GM03348 (cell line): ENCODE results near the gene PA2G4.
"Not testable (repeated sequence)": the region's sequence is repeated elsewhere in the genome, so short reads cannot be mapped to it uniquely, and the experiment has no call there.

ENCODE experiments used
- DNase-seq: peaks from one replicate; pipeline ENCODE4 v3.0.0; 2012; ENCODE audit warnings: low spot score

The PA2G4 gene

DNA sequence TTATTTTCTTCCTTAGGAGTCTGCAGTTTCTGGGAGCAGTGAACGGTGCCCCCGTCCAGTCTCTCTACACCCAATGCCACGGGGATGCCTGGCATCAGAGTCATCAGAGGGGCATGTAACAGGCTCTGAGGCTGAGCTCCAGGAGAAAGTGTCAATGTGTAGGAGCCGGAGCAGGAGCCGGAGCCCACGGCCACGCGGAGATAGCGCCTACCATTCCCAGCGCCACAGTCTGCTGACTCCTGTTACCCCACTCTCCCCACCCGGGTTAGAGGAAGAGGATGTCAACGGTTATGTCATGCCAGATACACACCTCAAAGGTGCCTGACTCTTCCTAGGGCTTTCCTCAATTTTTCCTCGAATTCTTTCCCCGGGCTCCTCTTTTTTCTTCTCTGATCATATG is 3.3 kb upstream of the PA2G4 start:
- DNase-seq = no peak

DNA sequence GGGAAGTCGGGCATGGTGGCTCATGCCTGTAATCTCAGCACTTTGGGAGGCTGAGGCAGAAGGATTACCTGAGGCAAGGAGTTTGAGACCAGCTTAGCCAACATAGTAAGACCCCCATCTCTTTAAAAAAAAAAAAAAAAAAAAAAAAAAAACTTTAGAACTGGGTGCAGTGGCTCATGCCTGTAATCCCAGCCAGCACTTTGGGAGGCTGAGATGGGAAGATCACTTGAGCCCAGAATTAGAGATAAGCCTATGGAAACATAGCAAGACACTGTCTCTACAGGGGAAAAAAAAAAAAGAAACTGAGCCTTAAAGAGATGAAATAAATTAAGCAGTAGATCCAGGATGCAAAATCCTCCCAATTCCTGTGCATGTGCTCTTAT is 1.7 kb upstream of the PA2G4 start:
- no peak for DNase-seq

DNA sequence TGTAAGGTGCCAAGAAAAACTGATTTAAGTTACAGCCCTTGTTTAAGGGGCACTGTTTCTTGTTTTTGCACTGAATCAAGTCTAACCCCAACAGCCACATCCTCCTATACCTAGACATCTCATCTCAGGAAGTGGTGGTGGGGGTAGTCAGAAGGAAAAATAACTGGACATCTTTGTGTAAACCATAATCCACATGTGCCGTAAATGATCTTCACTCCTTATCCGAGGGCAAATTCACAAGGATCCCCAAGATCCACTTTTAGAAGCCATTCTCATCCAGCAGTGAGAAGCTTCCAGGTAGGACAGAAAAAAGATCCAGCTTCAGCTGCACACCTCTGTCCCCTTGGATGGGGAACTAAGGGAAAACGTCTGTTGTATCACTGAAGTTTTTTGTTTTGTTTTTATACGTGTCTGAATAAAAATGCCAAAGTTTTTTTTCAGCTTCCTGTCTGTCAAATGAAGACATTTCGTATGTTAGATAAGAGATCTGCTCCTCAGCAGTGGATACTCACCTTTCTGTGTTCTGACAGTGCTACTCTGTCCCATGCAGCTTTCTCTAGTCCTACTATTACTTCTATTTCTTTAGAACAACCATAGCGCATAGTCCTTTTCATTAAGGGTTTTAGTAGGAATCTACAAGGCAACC is 1.2 kb upstream of the PA2G4 start:
- no peak for DNase-seq

DNA sequence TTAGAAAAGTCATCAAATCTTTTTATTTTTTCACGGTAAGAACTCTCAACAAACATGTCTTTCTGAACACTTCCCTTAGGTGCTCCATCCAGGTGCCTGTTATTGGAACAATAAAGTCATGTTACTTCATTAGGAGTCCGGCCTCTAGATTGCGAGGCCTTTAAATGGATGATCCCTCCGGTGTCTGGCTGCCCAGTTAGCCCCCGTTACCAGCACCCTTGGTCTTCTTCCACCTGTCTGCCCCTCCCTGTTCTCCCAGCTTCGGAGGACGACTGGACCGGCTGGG is 593 bp upstream of the PA2G4 start:
- DNase-seq = no peak

DNA sequence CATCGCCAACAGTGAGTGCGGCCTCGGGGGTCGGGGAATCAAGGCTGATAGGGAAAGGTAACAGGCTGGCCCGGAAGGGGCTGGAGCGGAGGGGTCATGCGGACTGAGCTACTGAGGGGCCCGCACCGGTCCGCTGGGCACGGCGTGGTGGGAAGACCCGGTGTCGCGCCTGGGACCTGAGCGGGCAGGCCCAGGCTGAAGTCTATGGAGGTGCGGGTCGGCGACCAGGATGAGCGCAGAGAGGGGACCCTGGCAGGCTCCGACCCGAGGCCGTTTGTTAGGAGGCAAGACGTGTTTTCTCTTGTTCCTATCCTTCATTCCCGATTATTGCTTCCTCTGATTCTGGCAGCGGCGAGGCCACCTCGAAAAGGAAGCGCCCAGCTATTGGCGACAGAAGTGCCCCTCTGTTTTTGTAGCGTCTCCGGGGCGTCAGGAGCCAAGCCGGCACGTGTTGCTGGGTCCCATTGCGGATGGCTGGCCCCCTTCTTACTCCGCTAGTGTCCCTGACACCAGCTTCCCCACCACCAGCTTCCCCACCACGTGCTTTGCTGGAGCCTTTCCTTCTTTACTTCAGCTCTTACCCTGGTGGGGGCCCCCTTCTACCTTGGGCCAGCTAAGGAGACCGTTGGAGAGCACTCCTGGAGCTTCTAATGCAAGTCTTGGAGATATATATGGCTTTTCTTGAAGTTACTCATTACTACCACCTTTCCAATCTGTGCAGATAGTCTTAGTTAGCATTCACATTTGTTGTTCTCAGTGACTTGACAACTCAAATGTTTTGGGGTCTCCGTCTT is 653 bp downstream of the PA2G4 start:
- no peak for DNase-seq

DNA sequence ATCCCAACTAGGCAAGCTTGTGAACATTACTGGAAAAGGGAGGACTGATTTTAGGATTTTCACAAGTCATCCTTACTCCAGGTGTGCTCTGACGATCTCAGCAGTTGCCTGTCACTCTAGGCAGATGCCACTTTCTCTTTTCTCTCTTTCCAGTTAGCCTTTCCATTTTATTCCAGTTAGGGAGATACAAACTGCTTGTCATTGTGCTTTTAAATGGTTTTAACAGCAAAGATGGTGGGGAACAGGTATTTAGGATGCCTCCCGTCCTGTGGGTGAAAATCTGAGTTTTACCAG is 1.2 kb downstream of the PA2G4 start:
- DNase-seq = no peak

DNA sequence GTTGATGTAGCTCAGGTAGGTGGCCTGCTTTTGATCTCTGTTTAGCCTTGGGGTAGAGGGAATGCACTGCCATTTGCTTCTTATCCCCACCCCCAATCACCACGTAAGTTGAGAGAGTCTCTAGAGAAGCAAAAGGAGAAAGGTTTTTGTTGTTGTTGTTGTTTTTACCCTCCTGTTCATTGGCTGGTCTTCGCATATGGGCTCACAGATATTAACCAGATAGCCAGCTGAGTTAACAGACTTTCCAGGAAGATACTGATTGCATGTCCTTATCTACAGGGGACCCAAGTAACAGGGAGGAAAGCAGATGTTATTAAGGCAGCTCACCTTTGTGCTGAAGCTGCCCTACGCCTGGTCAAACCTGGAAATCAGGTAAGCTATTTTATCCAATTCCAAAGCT is 2.9 kb downstream of the PA2G4 start:
- DNase-seq = no peak

DNA sequence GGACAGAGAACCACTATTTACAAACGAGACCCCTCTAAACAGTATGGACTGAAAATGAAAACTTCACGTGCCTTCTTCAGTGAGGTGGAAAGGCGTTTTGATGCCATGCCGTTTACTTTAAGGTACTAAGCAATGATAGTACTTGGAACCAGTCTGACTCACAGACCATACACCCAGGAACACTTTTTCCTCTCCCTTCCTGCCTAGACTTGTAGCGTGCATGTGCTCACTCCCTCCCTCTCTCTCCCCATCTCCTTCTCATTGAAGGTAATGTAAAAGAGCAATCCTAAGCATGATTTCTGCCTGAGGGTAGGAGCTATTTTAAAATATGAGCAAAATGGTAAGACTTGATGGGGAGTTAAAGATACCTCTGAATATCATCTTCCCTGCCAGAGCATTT is 6.2 kb downstream of the PA2G4 start:
- DNase-seq = no peak

DNA sequence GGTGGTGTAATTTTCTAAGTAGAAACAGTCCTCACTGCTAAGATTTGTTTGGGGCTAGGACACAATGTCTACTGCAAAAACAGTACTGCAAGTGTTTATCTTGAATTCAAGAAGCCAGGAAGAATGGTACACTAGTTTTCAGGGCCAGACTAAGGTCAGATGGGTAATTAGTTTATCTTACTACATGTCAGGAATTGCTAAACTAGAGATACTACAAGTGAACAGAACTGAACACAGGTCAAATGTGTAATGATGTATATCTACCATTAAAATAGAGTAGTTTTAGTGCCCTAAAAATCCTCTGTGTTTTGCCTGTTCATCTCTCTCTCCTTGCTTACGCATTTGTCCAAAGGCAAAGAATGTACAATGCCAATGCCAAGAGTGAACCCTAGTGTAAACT is 9.7 kb downstream of the PA2G4 start:
- no peak for DNase-seq

DNA sequence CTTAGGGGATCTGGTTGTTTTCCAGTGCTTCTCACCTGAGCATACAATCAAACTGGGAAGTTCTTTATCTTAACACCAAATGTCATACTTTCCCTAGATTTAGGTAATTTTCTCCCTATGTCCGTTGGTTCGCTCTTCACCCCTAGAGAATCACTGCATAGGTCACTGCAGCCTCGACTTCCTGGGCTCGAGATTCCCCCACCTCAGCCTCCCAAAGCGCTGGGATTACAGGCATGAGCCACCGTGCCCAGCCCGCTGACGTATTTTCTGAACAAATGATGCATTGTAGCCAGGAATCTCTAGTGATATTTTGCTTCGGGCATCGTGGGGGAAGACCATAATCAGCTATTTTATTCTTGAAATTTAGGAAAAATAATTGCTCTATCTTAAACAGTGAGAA is 11.0 kb downstream of the PA2G4 start:
- no peak for DNase-seq

DNA sequence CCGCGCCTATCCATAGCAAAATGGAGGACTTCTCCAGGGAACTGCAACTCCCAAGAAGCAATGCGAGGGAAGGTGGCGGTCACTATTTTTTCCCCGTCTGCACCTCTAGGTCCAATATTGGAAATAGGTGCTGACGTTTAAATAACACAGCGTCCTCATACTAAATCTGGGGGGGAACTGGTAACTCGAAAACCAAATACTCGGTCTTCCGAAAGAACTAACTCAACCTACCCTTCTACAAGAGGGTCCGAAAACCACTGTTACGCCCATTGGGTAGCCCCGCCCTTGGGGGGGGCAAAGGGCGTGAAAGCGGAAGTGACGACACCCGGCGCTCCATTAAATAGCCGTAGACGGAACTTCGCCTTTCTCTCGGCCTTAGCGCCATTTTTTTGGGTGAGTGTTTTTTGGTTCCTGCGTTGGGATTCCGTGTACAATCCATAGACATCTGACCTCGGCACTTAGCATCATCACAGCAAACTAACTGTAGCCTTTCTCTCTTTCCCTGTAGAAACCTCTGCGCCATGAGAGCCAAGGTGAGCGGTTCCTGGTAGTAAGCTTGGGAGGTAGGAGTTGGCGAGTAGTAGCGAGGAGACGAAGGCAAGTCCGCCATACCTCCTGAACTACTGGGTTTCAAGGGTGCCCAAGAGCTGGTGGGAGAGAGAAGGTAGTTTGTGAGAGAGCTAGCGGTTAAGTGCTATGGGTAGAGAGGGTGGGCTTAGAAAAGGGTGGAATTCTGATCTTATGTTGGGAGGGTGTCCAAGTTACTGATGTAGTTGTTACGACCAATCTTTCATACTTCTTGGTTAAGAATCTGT is 12.1 kb downstream of the PA2G4 start, which contains the start of gene RPL41:
Gene RPL41, plus strand, starts transcription at position 367 of the 815 bp plus-strand sequence.
- DNase-seq = peak; percentile 88

DNA sequence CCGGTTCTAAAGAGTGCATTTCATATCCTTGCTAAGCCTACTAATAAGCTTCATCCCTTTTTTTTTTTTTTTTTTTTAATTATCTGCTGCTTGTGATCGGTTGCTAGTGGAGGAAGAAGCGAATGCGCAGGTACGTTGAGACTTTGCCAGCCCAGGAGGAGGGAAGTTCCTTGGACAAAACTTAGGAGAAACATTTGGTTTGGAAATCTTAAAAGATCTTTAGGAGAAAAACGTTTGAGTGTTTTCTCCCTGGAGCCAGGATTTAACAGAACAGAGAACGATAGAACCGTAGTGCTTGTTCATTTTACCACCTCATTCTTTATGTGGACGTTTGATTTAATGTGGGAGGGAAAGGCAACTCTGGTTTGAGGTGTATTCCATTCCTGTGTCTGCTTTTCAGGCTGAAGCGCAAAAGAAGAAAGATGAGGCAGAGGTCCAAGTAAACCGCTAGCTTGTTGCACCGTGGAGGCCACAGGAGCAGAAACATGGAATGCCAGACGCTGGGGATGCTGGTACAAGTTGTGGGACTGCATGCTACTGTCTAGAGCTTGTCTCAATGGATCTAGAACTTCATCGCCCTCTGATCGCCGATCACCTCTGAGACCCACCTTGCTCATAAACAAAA is 12.8 kb downstream of the PA2G4 start:
- DNase-seq = not testable (repeated sequence)

DNA sequence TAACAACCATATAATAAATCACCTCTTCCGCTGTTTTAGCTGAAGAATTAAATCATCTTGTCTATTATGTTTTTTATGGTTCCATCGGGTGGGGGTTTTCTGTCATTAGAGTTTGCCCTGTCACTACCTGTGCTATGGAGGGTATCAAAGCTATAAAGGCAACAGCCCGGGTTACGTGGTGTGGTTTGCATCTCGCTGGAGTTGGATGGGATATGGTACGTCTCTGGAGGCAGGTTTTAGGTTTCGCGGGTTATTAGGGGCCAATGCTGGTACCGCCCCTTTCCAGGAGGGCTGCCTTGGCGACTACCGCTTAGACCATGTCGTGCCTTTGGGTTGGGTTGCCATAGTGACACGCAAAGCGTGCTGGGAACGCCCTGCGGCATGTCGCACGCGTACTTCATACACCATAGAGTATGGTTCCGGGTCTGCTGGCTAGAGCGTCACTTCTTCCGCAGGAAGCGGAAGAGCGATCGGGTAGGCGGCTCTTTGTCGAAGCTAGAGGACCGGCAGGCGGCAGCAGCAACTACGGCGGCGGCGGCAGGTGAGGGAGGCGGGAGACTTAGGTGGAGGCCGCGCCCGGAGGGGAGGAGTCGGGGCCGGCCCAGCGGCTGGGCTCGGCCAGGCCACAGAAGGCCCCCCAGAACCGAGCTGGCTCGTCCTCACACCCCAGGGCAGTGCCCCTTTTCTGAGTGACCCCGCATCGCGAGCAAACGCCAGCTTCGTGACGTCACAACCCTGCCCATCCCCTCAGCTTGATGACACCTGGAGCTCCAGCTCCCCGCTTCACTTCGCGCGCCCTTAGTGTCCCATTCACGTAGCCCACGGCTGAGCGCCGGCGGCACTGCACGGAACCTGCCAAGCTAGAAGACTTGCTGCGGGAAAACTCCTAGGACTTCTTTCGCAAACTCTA is 13.7 kb downstream of the PA2G4 start, which contains the start of gene ZC3H10:
Gene ZC3H10, plus strand, starts transcription at position 489 of the 910 bp plus-strand sequence. CDS start 2,297 bp downstream, outside the sequence.
- DNase-seq = peak; percentile 92

DNA sequence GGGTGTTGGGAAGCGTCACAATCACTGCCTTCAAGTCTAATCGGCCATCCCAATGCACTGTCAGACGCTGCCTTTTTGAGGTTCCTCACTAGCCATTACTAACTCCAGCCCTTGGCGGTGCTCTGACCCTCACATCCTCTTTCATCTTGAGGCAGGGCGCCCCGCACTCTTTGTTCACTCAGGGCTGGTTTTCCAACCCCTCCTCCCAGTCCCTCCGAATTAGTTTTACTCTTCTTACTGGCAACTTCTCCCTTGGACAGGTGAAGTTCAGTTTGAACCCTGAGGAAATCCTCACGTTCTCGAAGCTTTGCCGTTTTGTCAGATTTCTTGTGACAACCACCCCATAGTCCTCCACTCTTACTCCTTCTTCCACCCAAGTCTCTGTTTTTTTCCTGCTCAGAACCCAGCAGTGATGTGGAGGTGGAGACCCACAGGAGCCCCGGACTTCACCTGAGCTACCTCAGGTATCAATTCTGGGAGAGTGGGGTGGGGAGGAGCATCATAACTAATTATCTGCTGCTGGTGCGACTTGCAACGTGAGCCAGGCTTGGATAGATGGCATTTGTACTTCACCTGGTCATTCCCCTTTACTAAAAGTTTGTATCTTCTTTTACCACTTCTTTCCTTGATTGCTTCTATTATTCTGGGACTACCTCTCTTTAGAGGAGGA is 14.5 kb downstream of the PA2G4 start:
- DNase-seq = no peak

DNA sequence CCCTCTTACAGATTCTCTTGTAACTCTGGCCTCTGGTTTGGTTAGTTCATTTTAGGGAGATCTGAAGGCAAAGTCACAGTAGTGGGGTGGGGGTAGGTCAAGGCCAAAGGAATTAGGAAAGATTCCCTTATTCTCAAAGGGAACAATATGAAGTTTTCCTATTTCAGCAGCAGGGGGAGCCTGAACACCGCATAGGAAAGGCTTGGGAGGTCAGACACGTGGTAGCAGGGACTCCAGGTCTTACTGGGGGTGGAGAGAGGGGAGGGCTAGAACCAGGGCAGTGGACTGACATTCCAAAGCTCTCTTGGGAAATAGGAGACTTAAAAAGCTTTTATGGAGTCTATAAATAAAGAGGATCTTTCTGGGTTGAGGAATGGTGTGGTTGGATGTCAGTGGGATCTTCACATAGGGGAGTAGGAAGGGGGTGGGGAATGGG is 15.0 kb downstream of the PA2G4 start:
- DNase-seq = peak; percentile 87

DNA sequence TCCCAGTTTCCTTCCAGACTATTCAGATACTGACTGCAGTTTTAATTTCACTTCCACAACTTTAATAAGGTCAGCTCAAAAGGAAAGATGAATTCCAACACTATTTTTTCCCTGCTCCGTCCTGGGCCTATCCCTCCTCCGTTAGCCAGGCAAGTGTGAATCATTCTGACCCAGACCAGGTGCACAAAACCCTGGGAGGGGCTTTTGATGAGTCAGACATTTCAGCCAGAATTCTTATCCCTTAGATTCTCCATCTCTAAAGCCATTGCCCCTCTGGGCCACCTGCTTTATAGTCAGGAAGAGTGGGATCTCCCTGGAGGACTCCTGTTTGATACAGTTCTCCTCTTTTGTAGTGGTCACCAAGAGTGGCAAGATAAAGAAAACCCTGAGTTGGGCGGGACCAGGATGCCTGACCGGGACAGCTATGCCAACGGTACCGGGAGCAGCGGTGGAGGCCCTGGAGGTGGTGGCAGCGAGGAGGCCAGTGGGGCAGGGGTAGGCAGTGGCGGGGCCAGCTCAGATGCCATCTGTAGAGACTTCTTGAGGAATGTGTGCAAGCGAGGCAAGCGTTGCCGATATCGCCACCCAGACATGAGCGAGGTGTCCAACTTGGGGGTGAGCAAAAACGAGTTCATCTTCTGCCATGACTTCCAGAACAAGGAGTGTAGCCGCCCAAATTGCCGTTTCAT is 15.9 kb downstream of the PA2G4 start:
- DNase-seq = no peak

DNA sequence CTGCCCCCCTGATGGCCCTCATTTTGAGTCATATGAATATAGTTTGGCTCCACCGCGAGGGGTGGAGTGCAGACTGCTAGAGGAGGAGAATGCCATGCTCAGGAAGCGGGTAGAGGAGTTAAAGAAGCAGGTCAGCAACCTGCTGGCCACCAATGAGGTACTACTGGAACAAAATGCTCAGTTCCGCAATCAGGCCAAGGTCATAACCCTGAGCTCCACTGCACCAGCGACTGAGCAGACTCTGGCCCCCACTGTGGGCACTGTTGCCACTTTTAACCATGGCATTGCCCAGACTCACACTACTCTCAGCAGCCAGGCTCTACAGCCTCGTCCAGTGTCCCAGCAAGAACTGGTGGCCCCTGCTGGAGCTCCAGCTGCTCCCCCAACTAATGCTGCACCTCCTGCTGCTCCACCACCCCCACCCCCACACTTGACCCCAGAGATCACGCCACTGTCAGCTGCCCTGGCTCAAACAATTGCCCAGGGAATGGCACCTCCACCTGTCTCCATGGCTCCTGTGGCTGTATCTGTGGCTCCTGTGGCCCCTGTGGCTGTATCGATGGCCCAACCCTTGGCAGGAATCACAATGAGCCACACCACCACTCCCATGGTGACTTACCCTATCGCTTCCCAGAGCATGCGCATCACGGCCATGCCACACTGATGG is 17.0 kb downstream of the PA2G4 start:
- DNase-seq = no peak

DNA sequence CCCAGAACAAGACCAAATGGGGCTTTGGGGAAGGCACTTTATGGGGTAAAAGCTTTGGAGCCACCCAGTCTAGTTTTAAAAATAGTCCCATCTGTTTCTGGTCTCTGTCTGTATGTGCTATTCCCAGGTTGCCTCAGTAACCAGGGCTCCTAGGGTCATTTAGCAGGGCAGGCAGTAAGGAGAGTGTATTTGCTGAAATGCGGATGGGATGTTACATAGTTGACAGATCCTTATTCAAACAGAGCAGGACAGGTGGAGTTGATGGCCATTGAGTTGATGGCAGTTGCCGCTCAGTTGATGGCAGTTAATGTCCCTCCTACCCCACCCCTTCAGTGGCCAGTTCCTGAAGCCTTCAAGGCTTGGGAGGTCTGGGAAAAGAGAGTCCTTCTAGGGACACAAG is 18.3 kb downstream of the PA2G4 start:
- no peak for DNase-seq

DNA sequence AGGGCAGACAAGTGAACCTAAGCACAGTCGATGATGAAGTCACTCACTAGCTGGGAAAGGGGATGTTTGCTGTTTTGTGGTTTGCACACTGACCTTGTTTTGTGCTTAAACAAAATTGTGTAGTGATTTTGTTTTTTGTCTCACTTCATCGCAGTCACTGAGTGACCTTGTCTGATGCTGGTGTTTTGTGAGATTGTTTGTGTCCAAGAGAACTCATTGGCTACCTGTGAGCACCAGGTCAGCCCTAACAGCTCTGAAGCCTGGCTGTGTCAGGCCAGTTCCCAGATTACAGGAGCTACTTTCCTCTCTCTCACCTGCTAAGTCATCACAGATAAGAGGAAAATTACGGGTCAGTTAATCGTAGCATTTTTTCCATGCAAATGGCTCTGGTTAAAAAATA is 19.8 kb downstream of the PA2G4 start:
- DNase-seq = no peak

DNA sequence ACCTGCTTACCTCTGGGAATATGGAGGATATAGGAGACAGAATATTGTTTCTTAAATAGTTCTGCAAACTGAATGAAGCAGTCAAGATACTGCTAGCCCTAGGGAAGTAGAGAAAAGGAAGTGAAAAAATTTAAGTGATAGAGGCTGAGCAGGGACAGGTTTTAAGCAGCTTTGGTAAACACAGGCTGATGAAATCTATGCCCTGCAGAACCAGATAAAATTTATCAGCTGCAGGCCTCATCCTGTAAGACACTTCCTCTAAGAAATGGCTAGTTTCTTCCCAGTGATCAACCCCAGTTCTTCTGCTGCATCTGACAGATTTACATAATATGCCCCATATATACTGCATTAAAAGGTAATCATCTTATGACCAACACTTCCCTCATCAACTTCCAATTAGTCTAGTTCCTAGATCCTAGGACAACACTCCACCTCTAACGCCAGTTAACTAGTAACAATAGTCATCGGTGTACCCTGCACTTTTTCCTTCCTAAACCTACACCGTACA is 22.4 kb downstream of the PA2G4 start:
- no peak for DNase-seq
